CD4-positive, alpha-beta T cell treated with Interferon alpha-2 for 1 hour (primary cell): ENCODE measurements around the gene ADGRD1.

ENCODE experiments used
- DNase-seq, 2 donors: peaks; one replicate each; pipeline ENCODE4 v3.0.0-alpha.2; 2020 to 2022

Gene ADGRD1

GRCh38 chr12:131045705-131046460 is 92.2 kb downstream of the ADGRD1 start:
- no peak for DNase-seq

GRCh38 chr12:131046813-131047788 is 93.4 kb downstream of the ADGRD1 start:
- no peak for DNase-seq

- DNase-seq: no peak
Measured at GRCh38 chr12:131047789-131048610, 94.3 kb downstream of the ADGRD1 start.

GRCh38 chr12:131048611-131048990 is 94.9 kb downstream of the ADGRD1 start:
- no peak for DNase-seq

GRCh38 chr12:131049002-131049401 is 95.3 kb downstream of the ADGRD1 start:
- no peak for DNase-seq

- DNase-seq: no peak
Measured at GRCh38 chr12:131049549-131050339, 96.0 kb downstream of the ADGRD1 start.

- DNase-seq: no peak
Measured at GRCh38 chr12:131050463-131051154, 96.9 kb downstream of the ADGRD1 start.

GRCh38 chr12:131051155-131051473 is 97.4 kb downstream of the ADGRD1 start:
- no peak for DNase-seq

- DNase-seq: no peak
Measured at GRCh38 chr12:131052063-131052781, 98.5 kb downstream of the ADGRD1 start.

GRCh38 chr12:131052929-131053328 is 99.2 kb downstream of the ADGRD1 start:
- no peak for DNase-seq

- no peak for DNase-seq
Measured at GRCh38 chr12:131053567-131053966, 99.9 kb downstream of the ADGRD1 start.

GRCh38 chr12:131054345-131055092 is 100.8 kb downstream of the ADGRD1 start:
- no peak for DNase-seq

- no peak for DNase-seq
Measured at GRCh38 chr12:131055093-131055465, 101.4 kb downstream of the ADGRD1 start.

GRCh38 chr12:131055596-131056233 is 102.0 kb downstream of the ADGRD1 start:
- DNase-seq: no peak

- DNase-seq: no peak
Measured at GRCh38 chr12:131056626-131057025, 102.9 kb downstream of the ADGRD1 start.

GRCh38 chr12:131057211-131057721 is 103.6 kb downstream of the ADGRD1 start:
- no peak for DNase-seq

- DNase-seq: no peak
Measured at GRCh38 chr12:131057722-131058515, 104.2 kb downstream of the ADGRD1 start.

GRCh38 chr12:131058700-131059099 is 105.0 kb downstream of the ADGRD1 start:
- no peak for DNase-seq
